Raji (cell line): ENCODE measurements around the gene SPG21.

Experiments used
- POLR2A ChIP-seq: IDR thresholded peaks from 2 replicates; pipeline ENCODE4 v1.6.1; 2011; ENCODE audit warnings: low read depth, low read length, control low read depth; ENCODE audit not compliant: insufficient read depth

The SPG21 gene

DNA sequence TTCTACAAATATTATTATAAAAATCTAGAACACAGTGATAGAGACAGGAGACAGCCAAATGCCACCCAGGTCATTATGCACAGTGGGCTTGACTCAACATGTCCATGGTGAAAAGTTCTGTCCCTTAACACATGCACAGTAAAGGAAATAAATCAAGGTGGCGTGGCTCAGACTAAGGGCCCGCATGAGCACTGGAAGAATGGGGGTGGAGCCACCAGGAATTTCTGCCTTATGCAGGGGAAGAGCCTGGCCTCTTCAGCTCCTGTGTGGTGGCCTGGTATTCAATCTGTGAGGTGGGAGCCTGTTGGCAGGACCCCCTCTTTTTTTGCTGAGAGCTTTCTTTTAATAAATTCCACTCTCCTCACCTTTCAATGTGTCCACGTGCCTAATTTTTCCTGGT is 17.2 kb upstream of the SPG21 start:
- no peak for TF ChIP-seq POLR2A

DNA sequence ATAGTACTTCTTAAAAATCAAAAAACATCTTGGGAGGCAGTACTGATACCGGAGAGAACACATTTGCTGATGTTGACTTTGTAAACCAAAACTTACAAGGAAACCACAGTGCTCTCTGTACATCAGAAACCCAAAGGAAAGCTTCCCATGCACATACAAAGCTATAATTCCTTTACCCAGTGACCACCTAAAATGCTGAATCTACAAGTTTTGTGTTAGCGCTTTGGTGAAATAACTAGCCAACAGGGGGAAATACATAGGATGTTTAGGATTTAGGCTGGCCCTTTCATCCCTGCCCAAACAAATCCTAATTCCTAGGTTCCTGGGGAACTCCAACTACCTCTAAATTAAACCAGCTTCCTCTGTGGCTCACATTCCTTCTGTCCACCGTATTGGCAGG is 15.3 kb upstream of the SPG21 start:
- TF ChIP-seq POLR2A: no peak

DNA sequence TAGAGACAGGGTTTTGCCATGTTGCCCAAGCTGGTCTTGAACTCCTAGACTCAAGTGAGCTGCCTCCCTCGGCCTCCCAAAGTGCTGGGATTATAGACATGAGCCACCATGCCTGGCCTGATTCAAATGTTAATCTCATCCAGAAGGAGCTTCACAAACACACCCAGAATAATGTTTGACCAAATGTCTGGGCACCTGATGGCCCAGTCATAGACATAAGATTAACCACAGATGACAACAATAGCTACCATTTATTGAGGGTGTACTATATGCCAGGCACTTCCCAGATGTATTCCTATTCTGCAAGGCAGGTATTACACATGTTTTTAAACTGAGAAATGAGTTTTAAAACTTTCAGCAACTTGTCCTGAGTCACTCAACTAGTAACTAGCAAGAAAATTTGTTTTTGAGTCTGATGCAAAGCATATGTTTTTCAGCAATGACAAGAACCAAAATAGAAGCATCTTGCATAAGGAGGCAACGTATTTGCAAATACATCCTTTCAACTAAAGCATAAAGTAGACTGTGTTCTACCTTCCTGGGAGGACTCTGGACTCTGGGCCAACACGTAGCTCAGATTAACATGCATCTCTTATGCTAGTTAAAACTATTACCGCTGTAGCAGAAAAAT is 8.1 kb upstream of the SPG21 start:
- TF ChIP-seq POLR2A: no peak

GRCh38 chr15:64997066-64997465 is 7.4 kb upstream of the SPG21 start:
- no peak for TF ChIP-seq POLR2A

DNA sequence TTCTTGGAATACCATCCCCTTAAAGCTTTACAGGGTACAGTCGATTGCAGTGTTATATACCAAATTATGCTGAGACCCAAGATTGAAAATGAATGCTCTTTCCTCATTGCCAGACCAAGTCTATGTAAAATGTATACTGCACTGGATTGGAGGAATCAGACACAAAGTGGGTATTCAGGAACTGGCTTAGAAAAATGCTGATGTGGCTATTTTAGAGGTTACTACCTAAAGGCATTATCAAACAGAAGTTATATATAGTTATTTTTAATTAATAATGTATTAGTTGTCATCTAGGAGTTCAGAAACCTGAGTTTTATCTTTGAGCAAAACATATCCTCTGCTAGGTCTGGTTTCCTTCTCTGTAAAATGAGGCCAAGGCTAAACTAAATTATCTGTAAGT is 3.6 kb upstream of the SPG21 start:
- TF ChIP-seq POLR2A: no peak

GRCh38 chr15:64991536-64992135 is 1.9 kb upstream of the SPG21 start:
- TF ChIP-seq POLR2A: no peak

GRCh38 chr15:64990168-64990470 is 405 bp upstream of the SPG21 start:
- no peak for TF ChIP-seq POLR2A

- TF ChIP-seq POLR2A: no peak
Measured at GRCh38 chr15:64987136-64987535, 2.6 kb downstream of the SPG21 start.

GRCh38 chr15:64985366-64986033 is 4.2 kb downstream of the SPG21 start:
- no peak for TF ChIP-seq POLR2A

DNA sequence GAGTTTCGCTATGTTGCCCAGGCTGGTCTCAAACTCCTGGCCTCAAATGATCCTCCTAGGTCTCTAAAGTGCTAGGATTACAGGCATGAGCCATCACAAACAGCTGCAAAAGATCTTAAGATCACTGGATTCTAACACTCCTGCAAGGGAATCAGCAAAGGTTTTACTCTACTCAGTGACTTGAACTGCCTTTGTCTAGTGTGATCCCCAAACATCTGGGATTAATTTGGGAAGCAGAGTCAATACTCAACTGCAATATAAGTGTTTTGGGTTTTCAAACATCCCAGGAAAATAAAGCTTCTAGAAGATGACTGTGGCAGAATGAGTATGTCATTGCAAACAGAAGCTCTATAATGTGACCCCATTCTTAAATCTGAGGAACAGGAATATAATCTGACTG is 7.2 kb downstream of the SPG21 start:
- no peak for TF ChIP-seq POLR2A

- TF ChIP-seq POLR2A: no peak
Measured at GRCh38 chr15:64981812-64982431, 7.8 kb downstream of the SPG21 start.

DNA sequence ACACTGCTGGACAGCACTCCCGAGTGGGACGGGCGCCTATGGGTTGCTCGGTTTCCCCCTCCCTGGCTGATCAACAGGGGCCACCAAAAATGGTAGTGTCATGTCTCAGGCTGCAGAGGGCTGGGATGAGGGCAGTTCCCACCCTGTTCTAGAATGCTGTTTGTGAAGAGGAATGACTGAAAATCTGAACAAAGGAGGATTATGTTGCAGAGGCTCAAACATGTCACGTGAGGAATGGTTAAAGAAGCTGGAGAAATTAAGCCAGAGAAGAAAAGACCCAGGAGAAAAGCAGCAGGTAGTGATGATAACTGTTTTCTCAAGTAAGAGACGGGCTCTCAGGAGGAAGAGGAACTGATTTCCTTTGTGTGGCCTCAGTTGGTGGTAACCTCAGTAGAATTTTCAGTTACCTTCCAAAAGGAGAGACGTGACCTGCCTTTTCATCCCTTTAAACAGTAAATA is 10.4 kb downstream of the SPG21 start:
- no peak for TF ChIP-seq POLR2A

GRCh38 chr15:64975390-64975789 is 14.3 kb downstream of the SPG21 start:
- TF ChIP-seq POLR2A: no peak

GRCh38 chr15:64970698-64971097 is 19.0 kb downstream of the SPG21 start:
- no peak for TF ChIP-seq POLR2A

DNA sequence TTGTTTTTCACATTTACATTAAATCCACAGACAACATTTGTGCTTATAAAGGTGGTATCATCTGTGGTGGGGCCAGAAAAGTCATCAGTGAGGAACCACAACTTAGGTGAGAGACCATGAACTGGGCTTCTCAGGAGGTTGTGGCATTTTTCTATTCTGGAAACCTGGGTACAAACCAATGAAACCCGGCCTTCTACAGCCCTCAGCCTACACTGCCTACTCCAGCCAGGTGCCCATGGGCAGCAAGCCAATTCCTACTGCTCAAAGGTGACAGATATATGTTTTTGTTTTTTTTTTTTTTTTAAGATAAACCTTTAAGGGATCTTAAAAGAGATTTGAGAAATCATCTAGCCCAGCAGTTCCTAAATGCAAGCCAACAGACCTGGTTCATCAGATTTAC is 20.3 kb downstream of the SPG21 start:
- TF ChIP-seq POLR2A: no peak

DNA sequence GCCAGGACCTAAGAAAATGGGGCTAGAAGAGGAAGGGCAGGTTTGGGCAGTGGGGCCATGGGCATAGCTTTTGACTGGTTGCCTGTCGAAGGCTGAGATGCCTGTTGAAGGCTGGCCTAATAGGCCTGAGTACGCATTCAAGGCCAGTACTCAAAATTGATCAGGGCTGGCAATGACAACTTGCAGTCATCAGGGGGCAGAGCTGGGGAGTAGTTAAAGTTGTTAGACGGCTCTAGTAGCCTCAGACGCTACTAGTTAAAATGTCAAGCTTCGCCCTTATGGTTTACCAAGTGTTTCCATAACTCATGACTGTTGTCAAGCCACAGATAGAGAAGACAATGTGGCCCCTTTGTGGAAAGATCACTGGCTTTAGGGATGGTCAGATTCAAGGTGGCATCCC is 28.7 kb downstream of the SPG21 start:
- no peak for TF ChIP-seq POLR2A
